Prostate gland (tissue), 2 donors: ENCODE results near the gene RFTN1. TPM values are rescaled to one million over a fixed set of nuclear protein-coding genes. Genes with fewer than 3 reads are reported as not detected.

Experiments
- DNase-seq: peaks from one replicate; pipeline ENCODE4 v3.0.0-alpha.2; 2019; ENCODE audit warnings: low spot score
- H3K27ac ChIP-seq, 2 donors: fragments of 200-600 bp; sonication (generic); 2 replicates each; pipeline ENCODE4 v1.5.1; 2017 to 2019
- H3K27me3 ChIP-seq: fragments of 200-600 bp; sonication (generic); replicated peaks from 2 replicates; pipeline ENCODE4 v1.5.1; 2019; ENCODE audit not compliant: insufficient read depth
- H3K36me3 ChIP-seq, 2 donors: fragments of 200-600 bp; sonication (generic); 1 replicate in 1 of 2; 2 replicates in 1 of 2; pipeline versions ENCODE4 v1.5.1 to v1.8.1; 2017 to 2019
- H3K4me1 ChIP-seq: fragments of 200-600 bp; sonication (generic); replicated peaks from 2 replicates; pipeline ENCODE4 v1.5.1; 2019
- H3K4me3 ChIP-seq, 2 donors: fragments of 200-600 bp; sonication (generic); 2 replicates each; pipeline ENCODE4 v1.5.1; 2017 to 2019
- H3K9me3 ChIP-seq: fragments of 200-600 bp; sonication (generic); 2 replicates; pipeline ENCODE4 v1.5.1; 2017
- POLR2A ChIP-seq: fragments of 450-650 bp; IDR thresholded peaks from one replicate; pipeline ENCODE4 v1.6.1; 2016; ENCODE audit warnings: antibody characterized with exemption, mild to moderate bottlenecking
- POLR2AphosphoS5 ChIP-seq: sonication (generic); formaldehyde crosslinking; IDR thresholded peaks from one replicate; pipeline ENCODE4 v1.6.1; 2017; ENCODE audit warnings: antibody characterized with exemption
- WGBS: methylation state at CpG from one replicate; pipeline ENCODE4 v1.1.5; 2018; 5-methylcytosine and 5-hydroxymethylcytosine counted together
- intact Hi-C: fragments of 100-400 bp; cut with DNase I; formaldehyde crosslinking; loops from one replicate; pipeline ENCODE4 v1.14.2; 2022
- total RNA-seq, 2 donors: library from RNA; depleted of rRNA; stranded (reverse); fragments of >200 nt; gene quantifications; one replicate each; pipeline ENCODE4 v1.1.0, GENCODE V29; 2016
- TF ChIP-seq, protein P1 (sequence below), 4 experiments: fragments of 200-600 bp in 2 of 4; fragments of 450-650 bp in 2 of 4; sonication (generic) in 2 of 4; IDR thresholded peaks; 1 replicate in 3 of 4; 2 replicates in 1 of 4; pipeline ENCODE4 v1.5.1; 2016 to 2019; ENCODE audit warnings: antibody characterized with exemption in 4 of 4, mild to moderate bottlenecking in 2 of 4, moderate library complexity in 2 of 4

The RFTN1 gene
- total RNA-seq, 2 donors from 2014 or later, result 7.4 to 16.1 TPM

DNA sequence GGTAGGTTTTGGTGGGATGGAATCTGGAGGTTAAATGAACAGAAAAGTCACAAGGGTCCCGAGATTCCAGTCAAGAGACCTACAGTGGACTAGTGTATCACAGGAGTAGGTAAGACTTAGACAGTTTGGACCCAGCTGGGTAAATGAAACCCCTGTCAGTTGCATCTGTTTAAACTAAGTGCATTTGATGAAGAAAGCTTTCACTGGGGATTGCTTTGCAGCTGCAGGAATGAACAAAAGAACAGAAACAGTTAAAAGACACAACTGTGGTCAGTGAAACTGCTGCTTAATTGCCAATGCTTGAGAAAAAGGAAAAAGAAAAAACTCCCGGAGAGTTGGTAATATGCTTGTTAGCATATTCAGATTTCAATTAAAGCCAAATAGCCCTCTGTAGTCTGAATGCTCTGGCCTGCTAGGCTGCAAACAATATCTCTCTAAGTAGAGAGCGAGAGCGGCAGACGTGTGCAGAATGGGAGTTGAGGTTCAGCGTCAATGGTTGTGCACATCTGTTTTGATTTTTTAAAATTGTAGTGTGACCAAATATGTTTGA lies 211.3 kb downstream of the RFTN1 start:
- no peak for DNase-seq
- H3K4me1 ChIP-seq, result no peaks in the 10 kb centered on the region
- H3K4me3 ChIP-seq, result no peak overlapping the region
- no peak overlapping the region for H3K27ac ChIP-seq
- H3K36me3 ChIP-seq, result no peaks in the 10 kb centered on the region
- no peak for TF ChIP-seq POLR2AphosphoS5
- TF ChIP-seq, protein P1, sequence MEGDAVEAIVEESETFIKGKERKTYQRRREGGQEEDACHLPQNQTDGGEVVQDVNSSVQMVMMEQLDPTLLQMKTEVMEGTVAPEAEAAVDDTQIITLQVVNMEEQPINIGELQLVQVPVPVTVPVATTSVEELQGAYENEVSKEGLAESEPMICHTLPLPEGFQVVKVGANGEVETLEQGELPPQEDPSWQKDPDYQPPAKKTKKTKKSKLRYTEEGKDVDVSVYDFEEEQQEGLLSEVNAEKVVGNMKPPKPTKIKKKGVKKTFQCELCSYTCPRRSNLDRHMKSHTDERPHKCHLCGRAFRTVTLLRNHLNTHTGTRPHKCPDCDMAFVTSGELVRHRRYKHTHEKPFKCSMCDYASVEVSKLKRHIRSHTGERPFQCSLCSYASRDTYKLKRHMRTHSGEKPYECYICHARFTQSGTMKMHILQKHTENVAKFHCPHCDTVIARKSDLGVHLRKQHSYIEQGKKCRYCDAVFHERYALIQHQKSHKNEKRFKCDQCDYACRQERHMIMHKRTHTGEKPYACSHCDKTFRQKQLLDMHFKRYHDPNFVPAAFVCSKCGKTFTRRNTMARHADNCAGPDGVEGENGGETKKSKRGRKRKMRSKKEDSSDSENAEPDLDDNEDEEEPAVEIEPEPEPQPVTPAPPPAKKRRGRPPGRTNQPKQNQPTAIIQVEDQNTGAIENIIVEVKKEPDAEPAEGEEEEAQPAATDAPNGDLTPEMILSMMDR (IDR thresholded peaks at IDR 0.05), result no peak
- no peak for TF ChIP-seq POLR2A
- intact Hi-C loops, result no loop called here
- 86% methylated on average over 6 of the region's 6 CpGs for WGBS
- H3K9me3 ChIP-seq, result no peaks in the 10 kb centered on the region
- no peaks in the 10 kb centered on the region for H3K27me3 ChIP-seq

DNA sequence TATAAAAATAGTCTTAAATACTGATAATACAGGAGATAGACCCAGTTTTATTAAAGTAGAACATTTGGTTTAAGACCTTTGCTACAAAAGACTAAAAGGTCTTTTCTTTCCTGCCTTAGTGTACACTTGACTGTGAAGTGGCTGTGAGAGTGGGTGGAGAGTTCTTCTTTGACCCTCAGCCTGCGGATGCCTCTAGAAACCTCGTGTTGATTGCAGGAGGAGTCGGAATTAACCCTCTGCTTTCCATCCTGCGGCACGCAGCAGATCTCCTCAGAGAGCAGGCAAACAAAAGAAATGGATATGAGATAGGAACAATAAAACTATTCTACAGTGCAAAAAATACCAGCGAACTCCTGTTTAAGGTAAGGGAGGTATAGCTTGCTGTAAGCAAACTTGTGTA lies 212.0 kb downstream of the RFTN1 start:
- H3K36me3 ChIP-seq, result no peaks in the 10 kb centered on the region
- intact Hi-C loops, result no loop called here
- no peak for TF ChIP-seq POLR2AphosphoS5
- TF ChIP-seq, protein P1 (IDR thresholded peaks at IDR 0.05), result no peak
- TF ChIP-seq POLR2A, result no peak
- H3K27ac ChIP-seq, result no peak overlapping the region
- 59% methylated on average over 6 of the region's 6 CpGs for WGBS
- no peaks in the 10 kb centered on the region for H3K4me1 ChIP-seq
- H3K27me3 ChIP-seq, result no peaks in the 10 kb centered on the region
- no peak overlapping the region for H3K4me3 ChIP-seq
- H3K9me3 ChIP-seq, result no peaks in the 10 kb centered on the region
- no peak for DNase-seq

DNA sequence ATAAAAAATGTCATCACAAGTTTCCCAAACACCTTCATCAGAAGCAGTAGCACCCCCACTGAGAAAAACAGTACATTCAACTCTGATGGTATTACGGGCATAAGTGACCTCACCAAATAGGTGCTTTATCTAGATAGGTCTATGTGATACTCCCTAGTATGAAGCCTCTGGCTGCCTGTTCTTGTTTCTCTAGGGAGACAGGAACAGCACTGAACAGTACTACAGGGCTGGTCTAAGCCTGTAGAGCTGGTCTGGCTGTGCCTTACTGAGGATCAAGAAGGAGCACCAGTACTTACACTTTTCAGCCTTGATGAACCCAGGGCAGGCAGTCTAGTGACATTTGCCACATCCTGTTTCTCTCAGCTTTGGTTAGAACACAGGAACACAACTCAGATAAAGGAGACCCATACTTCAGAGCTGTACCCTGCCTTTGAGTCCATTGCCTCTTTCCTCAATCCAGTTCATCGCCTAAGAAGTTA lies 212.6 kb downstream of the RFTN1 start:
- no peak overlapping the region for H3K4me3 ChIP-seq
- H3K4me1 ChIP-seq, result no peaks in the 10 kb centered on the region
- no peaks in the 10 kb centered on the region for H3K9me3 ChIP-seq
- 85% methylated on average over 2 of the region's 2 CpGs for WGBS
- no peak for DNase-seq
- intact Hi-C loops, result no loop called here
- H3K36me3 ChIP-seq, result no peaks in the 10 kb centered on the region
- H3K27me3 ChIP-seq, result no peaks in the 10 kb centered on the region
- TF ChIP-seq, protein P1 (IDR thresholded peaks at IDR 0.05), result no peak
- no peak for TF ChIP-seq POLR2A
- TF ChIP-seq POLR2AphosphoS5, result no peak
- H3K27ac ChIP-seq, result no peak overlapping the region

DNA sequence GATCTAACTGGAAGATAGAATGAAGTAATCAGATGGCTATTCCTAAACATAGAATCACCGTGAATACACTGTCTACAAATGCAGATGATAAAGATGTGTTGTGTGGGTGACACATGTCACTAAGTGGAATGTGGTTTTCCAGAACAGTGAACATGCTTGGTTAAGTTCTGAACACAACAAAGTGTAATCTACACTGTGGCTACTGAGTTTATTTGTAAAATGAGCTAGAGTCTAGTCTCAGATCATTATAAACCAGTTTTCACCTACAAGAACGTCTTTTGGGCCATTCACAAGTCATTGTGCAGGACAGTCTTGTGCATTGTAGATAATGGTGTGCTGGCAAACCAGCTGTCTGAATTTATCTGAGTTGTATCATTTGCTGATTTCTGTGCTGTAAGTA lies 213.2 kb downstream of the RFTN1 start:
- H3K27me3 ChIP-seq, result no peaks in the 10 kb centered on the region
- H3K4me1 ChIP-seq, result no peaks in the 10 kb centered on the region
- H3K4me3 ChIP-seq, result no peak overlapping the region
- 92% methylated on average over 2 of the region's 2 CpGs for WGBS
- no peaks in the 10 kb centered on the region for H3K36me3 ChIP-seq
- intact Hi-C loops, result no loop called here
- DNase-seq, result no peak
- no peaks in the 10 kb centered on the region for H3K9me3 ChIP-seq
- no peak for TF ChIP-seq POLR2AphosphoS5
- no peak for TF ChIP-seq POLR2A
- TF ChIP-seq, protein P1 (IDR thresholded peaks at IDR 0.05), result no peak
- H3K27ac ChIP-seq, result no peak overlapping the region

DNA sequence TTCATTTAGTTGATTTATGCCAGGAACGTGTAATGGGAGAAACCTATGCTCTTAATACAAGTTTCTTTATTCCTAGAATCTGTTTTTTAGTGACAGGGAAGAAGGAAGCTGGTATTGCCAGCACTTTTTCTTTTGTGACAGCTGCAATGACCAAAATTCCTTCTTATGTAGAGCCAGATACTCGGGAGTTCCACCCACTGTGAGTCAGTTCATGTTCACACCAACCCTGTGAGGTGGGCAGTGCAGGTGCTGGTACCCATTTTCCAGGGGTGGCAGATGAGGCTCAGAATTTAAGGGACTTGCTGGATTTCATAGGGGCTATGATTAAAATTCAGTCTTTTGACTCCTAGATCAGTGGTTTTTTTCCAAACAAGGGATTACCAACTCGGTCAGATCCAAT lies 213.8 kb downstream of the RFTN1 start:
- WGBS, result 90% methylated on average over 3 of the region's 3 CpGs
- H3K4me3 ChIP-seq, result no peak overlapping the region
- intact Hi-C loops, result loop anchor here (10.0 kb wide), 1 partner anchor 115 kb away; no protein-coding TSS in a partner anchor
- no peak for DNase-seq
- no peaks in the 10 kb centered on the region for H3K36me3 ChIP-seq
- H3K27ac ChIP-seq, result no peak overlapping the region
- no peaks in the 10 kb centered on the region for H3K9me3 ChIP-seq
- H3K4me1 ChIP-seq, result no peaks in the 10 kb centered on the region
- no peak for TF ChIP-seq POLR2AphosphoS5
- no peak for TF ChIP-seq POLR2A
- TF ChIP-seq, protein P1 (IDR thresholded peaks at IDR 0.05), result no peak
- H3K27me3 ChIP-seq, result no peaks in the 10 kb centered on the region
